ENCODE data around the gene PCSK7.
"Not testable (repeated sequence)": the region's sequence is repeated elsewhere in the genome, so short reads cannot be mapped to it uniquely, and the experiment has no call there.

The PCSK7 gene

GRCh38 chr11:117217141-117218084 lies 14.5 kb downstream of the PCSK7 start:
- DNase-seq (ENCODE audit: low read depth in 3 of 3): no peak

- no peak for DNase-seq (ENCODE audit: low read depth in 3 of 3)
Measured at GRCh38 chr11:117214404-117215110, 17.3 kb downstream of the PCSK7 start.

DNA sequence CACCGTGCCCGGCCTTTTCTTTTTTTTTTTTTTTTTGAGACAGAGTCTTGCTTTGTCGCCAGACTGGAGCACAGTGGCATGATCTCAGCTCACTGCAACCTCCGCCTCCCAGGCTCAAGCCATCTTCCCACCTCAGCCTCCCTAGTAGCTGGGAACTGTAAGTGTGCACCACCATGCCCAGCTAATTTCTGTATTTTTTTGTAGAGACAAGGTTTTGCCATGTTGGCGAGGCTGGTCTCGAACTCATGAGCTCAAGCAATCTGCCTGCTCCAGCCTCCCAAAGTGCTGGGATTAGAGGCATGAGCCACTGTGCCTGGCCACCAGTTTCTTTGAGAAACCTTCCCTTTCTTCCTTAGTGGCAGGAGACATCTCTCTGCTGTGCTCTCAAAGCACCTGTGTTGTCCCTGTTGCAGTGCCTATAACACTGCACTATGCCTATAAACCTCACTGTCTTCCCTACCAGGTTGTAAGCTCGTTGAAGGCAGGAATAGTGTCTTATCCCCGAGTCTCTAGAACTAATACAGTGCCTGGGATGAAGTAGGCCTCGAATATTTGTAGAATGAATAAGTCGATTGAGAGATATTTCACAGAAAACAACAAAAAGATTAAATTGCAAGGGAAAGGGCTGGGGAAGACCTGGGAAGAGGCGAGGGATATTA lies 19.0 kb downstream of the PCSK7 start:
- no peak for DNase-seq (ENCODE audit: low read depth in 3 of 3)

GRCh38 chr11:117210620-117211019 lies 21.3 kb downstream of the PCSK7 start:
- no peak for DNase-seq (ENCODE audit: low read depth in 3 of 3)

DNA sequence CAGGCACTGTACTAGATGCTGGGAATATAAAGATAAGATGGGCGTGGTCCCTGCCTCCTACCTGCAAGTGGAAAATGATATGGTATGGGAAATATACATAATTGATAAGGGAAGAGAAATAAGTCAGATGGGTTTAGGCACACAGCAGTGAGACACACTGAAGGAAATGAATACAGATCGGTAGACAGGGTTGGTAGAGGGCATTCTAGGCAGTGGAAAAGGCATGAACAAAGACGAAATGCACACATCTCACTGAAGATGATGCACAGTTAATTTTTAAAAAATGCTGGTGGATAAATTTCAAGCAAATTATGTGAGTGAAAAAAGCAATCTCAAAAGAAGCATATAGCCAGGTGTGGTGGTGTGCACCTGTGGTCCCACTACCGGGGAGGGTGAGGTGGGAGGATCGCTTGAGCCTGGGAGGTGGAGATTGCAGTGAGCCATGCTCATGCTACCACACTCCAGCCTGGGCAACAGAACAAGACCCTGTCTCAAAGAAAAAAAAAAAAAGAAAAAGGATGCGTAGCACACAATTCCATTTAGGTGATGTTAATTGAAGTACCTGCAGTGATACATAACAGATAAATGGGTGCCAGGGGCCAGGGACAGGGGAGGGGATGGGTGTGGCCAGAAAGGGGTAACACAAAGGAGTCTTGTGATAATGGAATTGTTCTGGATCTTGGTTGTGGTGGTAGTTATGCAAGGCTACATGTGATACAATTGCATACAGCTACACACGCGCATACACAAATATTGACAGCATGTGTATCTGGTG lies 22.3 kb downstream of the PCSK7 start:
- not testable (repeated sequence) for DNase-seq (ENCODE audit: low read depth in 3 of 3)

- DNase-seq (ENCODE audit: low read depth in 3 of 3): not testable (repeated sequence)
Measured at GRCh38 chr11:117208710-117209109, 23.2 kb downstream of the PCSK7 start.

DNA sequence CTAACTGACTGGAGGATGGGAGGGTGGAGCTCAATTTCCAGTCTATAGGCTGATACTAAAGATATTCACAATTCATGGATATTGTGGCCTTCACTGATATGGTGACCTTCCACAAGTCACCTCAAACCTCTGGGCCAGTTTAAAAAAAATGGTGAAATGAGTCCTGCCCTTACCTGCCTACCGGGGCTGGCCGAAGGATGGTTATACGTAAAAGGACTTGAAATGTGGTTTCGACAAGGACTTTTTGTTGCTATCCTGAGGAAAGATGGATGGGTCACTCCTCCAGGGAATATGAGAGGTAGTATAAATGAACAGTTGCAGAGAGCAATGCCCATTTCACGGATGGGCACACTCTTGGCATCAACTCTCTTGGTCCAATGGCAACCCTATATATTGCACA lies 24.4 kb downstream of the PCSK7 start:
- DNase-seq (ENCODE audit: low read depth in 3 of 3): not testable (repeated sequence)

GRCh38 chr11:117206859-117207258 lies 25.0 kb downstream of the PCSK7 start:
- DNase-seq (ENCODE audit: low read depth in 3 of 3): not testable (repeated sequence)

DNA sequence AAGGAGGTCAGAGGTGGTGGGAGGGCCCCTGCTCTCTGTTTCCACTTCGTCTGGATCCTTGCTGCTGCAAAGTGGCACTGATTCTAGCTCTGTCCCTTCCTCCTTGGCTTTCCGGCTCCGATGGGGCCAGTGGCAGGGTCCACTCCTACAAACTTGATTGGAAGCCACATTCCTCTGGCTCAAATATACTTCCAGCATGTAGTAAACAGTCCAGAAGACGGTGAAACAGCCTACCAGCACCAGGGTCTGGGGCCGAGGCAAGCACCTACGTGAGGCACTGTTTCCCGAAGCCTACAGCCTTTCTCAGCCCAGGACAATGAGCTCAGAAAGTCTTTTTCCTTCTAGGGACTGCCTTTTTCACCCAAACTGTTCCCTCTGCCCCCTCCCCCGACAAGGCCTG lies 25.8 kb downstream of the PCSK7 start:
- not testable (repeated sequence) for DNase-seq (ENCODE audit: low read depth in 3 of 3)

- DNase-seq (ENCODE audit: low read depth in 3 of 3): no peak
Measured at GRCh38 chr11:117205211-117205818, 26.6 kb downstream of the PCSK7 start.

GRCh38 chr11:117204283-117205080 lies 27.4 kb downstream of the PCSK7 start:
- no peak for DNase-seq (ENCODE audit: low read depth in 3 of 3)

- no peak for DNase-seq (ENCODE audit: low read depth in 3 of 3)
Measured at GRCh38 chr11:117203069-117203407, 28.8 kb downstream of the PCSK7 start.

- DNase-seq (ENCODE audit: low read depth in 3 of 3): no peak
Measured at GRCh38 chr11:117202386-117203068, 29.3 kb downstream of the PCSK7 start.

DNA sequence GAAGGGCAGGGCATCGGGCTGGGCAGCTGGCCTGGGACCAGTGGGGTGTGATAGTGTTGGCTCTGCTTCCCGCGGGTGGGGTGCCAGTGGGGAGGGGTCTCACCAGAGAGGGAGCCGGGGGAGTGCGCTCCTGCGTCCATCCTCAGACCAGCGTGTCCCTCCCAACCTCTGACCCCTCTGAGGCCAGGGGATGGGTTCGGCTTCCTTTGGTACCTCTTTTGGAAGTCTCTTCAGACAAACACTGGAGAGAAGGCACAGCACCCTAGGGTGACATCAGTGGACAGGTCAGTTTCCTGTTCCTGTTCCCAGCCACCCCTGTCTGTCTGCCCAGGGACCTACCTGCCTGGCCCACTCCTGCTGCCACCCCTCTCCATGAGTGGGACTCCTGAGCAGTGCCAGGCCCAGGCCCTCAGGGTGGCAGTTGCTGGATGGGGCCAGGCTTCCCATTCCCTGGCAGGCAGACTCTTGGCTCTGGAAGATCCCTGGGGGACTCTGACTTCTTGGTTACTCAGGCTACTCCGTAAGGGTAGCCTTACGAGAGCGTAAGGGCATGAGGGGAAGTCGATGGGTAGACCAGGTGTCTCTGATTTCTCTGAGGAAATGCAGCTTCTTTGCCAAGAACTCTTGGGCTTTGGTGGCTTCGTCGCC lies 30.1 kb downstream of the PCSK7 start:
- no peak for DNase-seq (ENCODE audit: low read depth in 3 of 3)

DNA sequence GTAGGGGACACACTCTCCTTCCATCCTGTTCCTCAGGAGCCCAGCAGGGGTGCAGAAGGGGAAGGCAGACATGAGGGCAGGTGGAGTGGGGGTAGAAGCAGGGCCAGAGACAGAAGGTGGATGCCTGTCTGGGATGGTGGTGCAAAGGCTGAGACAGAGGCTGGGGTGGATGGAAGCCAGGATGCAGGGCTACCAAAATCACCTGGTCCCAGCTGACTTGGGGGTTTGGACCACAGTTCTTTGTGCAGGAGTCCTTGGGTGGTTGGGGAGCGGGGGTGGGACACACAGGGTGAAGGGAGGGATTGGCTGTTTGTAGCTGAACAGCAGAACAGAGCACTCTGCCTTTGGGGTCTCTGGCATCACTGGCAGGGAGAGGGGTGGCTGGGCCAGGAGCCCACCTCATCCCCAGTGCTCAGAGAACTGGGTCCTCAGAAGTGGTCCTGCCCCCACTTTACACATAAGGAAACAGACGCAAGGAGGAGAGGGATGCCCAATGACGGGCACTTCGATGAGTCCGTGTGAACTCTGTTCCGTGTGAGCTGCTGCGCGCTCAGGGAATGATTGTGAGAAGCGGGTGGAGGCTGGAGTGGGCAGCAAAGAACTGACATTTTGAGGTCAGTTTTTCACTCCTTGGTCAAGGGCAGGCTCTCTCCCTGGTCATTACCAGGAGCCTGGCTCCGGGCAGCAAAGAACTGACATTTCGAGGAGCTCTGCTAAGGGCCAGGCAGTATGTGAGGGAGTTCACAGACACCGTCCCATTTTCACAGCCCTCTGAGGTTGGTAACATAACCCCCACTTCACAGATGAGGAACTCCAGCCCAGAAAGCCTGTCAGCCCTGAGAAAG lies 30.8 kb downstream of the PCSK7 start:
- DNase-seq (ENCODE audit: low read depth in 3 of 3): no peak

DNA sequence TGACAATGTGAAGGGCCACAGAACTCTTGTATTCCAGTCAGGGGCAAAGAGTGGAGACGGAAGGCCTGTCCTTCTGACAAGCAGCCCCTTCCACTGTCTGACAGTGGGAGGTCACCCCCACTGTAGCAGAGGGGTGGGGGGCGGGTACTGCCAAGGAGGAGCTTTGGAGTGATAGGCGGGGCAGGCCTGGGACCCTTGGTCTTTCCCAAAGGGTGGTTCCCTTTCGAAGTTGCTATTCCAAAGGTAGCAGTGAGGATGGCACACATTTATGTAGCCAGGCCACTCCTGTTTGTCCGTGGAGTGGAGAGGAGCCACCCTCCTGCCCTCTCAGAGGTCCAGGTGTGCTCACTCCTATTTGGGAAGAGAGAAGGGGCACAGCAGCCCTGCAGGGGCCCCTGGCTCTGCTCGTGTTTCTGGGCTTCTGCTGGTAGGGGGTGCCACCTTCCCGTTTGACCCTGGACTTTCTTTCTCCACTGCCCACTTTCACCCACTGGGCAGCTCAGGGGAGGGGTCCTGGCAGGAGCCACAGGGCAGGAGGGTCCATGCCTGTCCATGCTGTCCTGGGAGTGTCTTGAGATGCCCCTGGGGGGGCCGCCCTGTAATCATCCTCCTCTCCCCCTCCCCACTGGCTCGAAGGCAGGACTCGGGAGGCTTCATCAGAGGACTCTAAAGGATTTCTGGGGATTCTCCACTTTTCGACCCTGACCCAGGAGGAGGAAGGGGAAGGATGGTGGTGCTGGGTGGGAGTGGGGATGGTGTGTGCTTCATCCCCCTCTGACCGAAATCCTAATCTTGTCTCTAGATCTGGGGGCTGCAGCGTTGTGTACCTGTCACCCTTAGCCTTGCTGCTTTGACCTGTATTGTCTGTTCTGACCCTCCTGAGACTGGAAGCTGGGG lies 31.7 kb downstream of the PCSK7 start:
- DNase-seq (ENCODE audit: low read depth in 3 of 3): no peak

Measured in stimulated activated CD4-positive, alpha-beta T cell treated with anti-CD3 and anti-CD28 coated beads, TNF-alpha, amount 100 ng/mL, for 4 hours (primary cell).